GM12878 (cell line): ENCODE results near the gene INCA1. TPM values are rescaled to one million over a fixed set of nuclear protein-coding genes. Genes with fewer than 3 reads are reported as not detected.

Experiments
- ATAC-seq: fragments of 200-7000 bp; cut with Tn5 transposase; 3 replicates; pipeline ENCODE4 v1.9.1; 2020; ENCODE audit warnings: mild to moderate bottlenecking, moderate library complexity
- BruUV-seq: library from RNA; stranded (reverse); fragments of 400-500 nt; replicated peaks from 2 replicates; lab custom pipeline; 2021; lab: Mats Ljungman, UMichigan
- CTCF ChIA-PET: fragments of 300-600 bp; sonication (Branson Sonifier 250); formaldehyde crosslinking; extraction: SDS; loops from one replicate; lab custom pipeline; 2021; ENCODE audit warnings: inconsistent platforms; lab: Yijun Ruan, JAX
- POLR2A ChIA-PET: fragments of 350-600 bp; formaldehyde crosslinking; extraction: SDS; loops from one replicate; lab custom pipeline; 2021; ENCODE audit warnings: inconsistent platforms; lab: Charles Lee
- RAD21 ChIA-PET: fragments of 300-600 bp; sonication (Branson Sonifier 250); formaldehyde crosslinking; loops from one replicate; lab custom pipeline; 2023; ENCODE audit warnings: antibody characterized with exemption; ENCODE audit not compliant: unreplicated experiment; lab: Charles Lee
- SMC1A ChIA-PET: fragments of 300-600 bp; sonication (Branson Sonifier 250); formaldehyde crosslinking; loops from one replicate; lab custom pipeline; 2023; ENCODE audit not compliant: unreplicated experiment, uncharacterized antibody; lab: Charles Lee
- DNase-seq: peaks from one replicate; pipeline ENCODE4 v3.0.0-alpha.2; 2011; ENCODE audit warnings: low read depth, low spot score
- FAIRE-seq: peaks from 3 replicates; lab custom pipeline; 2011; peaks lifted over from hg19 to GRCh38; lab: Jason Lieb, UNC
- H2AFZ ChIP-seq: 2 replicates; pipeline ENCODE4 v1.6.0; 2011; ENCODE audit warnings: low read depth, low read length, control low read depth; ENCODE audit not compliant: control insufficient read depth
- H3K27ac ChIP-seq: 2 replicates; pipeline ENCODE4 v1.5.1; 2011; ENCODE audit warnings: control low read depth; ENCODE audit not compliant: control insufficient read depth, insufficient read depth
- H3K27me3 ChIP-seq, 2 experiments: replicated peaks in 1 of 2; 2 replicates each; pipeline versions ENCODE4 v1.6.0 to v1.6.1; 2011; ENCODE audit warnings: low read length in 1 of 2; ENCODE audit not compliant: control insufficient read depth in 2 of 2, insufficient read depth in 2 of 2
- H3K36me3 ChIP-seq, 2 experiments: 2 replicates each; pipeline ENCODE4 v1.5.1; 2011; ENCODE audit warnings: low read length in 1 of 2; ENCODE audit not compliant: control insufficient read depth in 2 of 2, insufficient read depth in 2 of 2
- H3K4me1 ChIP-seq: 2 replicates; pipeline ENCODE4 v1.6.1; 2011; ENCODE audit warnings: mild to moderate bottlenecking, low read length, moderate library complexity, mixed read lengths; ENCODE audit not compliant: control insufficient read depth, insufficient read depth
- H3K4me2 ChIP-seq: 2 replicates; pipeline ENCODE4 v1.6.0; 2011; ENCODE audit warnings: control low read depth; ENCODE audit not compliant: control insufficient read depth, insufficient read depth
- H3K4me3 ChIP-seq: fragments of 200-600 bp; sonication (generic); 2 replicates; pipeline ENCODE4 v1.5.1; 2016
- H3K79me2 ChIP-seq: 2 replicates; pipeline ENCODE4 v1.6.0; 2011; ENCODE audit warnings: low read length; ENCODE audit not compliant: control insufficient read depth, insufficient read depth
- H3K9ac ChIP-seq: 2 replicates; pipeline ENCODE4 v1.8.0; 2011; ENCODE audit warnings: low read length, control low read depth, mixed read lengths; ENCODE audit not compliant: control insufficient read depth, insufficient read depth
- H3K9me3 ChIP-seq: replicated peaks from 3 replicates; pipeline ENCODE4 v1.5.1; 2011; ENCODE audit warnings: mild to moderate bottlenecking, low read length; ENCODE audit not compliant: control insufficient read depth, insufficient read depth
- H4K20me1 ChIP-seq: 2 replicates; pipeline ENCODE4 v1.6.0; 2011; ENCODE audit not compliant: control insufficient read depth, insufficient read depth
- CREM ChIP-seq: IDR thresholded peaks from 2 replicates; pipeline ENCODE4 v1.6.1; 2014; ENCODE audit warnings: antibody characterized with exemption, low read depth
- FOS ChIP-seq: IDR thresholded peaks from 3 replicates; pipeline ENCODE4 v1.6.1; 2011; ENCODE audit warnings: borderline replicate concordance; ENCODE audit not compliant: insufficient read length; ENCODE audit errors: extremely low read depth
- SIX5 ChIP-seq: IDR thresholded peaks from 2 replicates; pipeline ENCODE4 v1.6.1; 2011; ENCODE audit warnings: mild to moderate bottlenecking, low read depth, low read length, moderate library complexity; ENCODE audit not compliant: severe bottlenecking
- TARDBP ChIP-seq: IDR thresholded peaks from 2 replicates; pipeline ENCODE4 v1.6.1; 2016; ENCODE audit warnings: borderline replicate concordance
- whole genome bisulfite sequencing: methylation state at CpG from one replicate; pipeline ENCODE4 v1.1.6; 2016; ENCODE audit warnings: low lambda C conversion rate; ENCODE audit not compliant: insufficient replicate concordance, insufficient coverage; ENCODE audit errors: missing lambda C conversion rate; 5-methylcytosine and 5-hydroxymethylcytosine counted together
- in situ Hi-C: fragments of 300-500 bp; cut with MboI; formaldehyde crosslinking; loops from 9 replicates; pipeline ENCODE4 v1.14.3; 2018; ENCODE audit warnings: mixed read lengths
- intact Hi-C: fragments of 100-400 bp; cut with micrococcal nuclease; formaldehyde crosslinking; loops from one replicate; pipeline ENCODE4 v1.14.2; 2022; ENCODE audit not compliant: unreplicated experiment
- polyA plus RNA-seq, 11 experiments: library from polyadenylated mRNA; depleted of rRNA in 4 of 11; unstranded in 6 of 11; stranded (reverse) in 5 of 11; fragments of >200 nt; fragmentation: Nextera tagmentation in 4 of 11; fragmentation: Illumina TruSeq in 1 of 11; extraction: Ambion mirVana in 4 of 11; extraction: Trizol in 1 of 11; gene quantifications; 1 replicate in 1 of 11; 2 replicates in 10 of 11; pipeline versions ENCODE4 v1.2.1 to v1.2.3, GENCODE V29; 2011 to 2016; ENCODE audit warnings: inconsistent platforms in 2 of 11, missing spikeins in 2 of 11, low read depth in 1 of 11
- total RNA-seq, 4 experiments: library from RNA; depleted of rRNA in 3 of 4; stranded (reverse); fragments of >200 nt in 3 of 4; fragmentation: Illumina TruSeq in 1 of 4; extraction: Trizol in 1 of 4; gene quantifications; 2 replicates each; pipeline versions ENCODE4 v1.2.1 to v1.2.3, GENCODE V29; 2013 to 2021
- TF ChIP-seq, protein P1 (sequence below): IDR thresholded peaks from 2 replicates; pipeline ENCODE4 v1.6.1; 2012; ENCODE audit warnings: improper control_type of control experiment, low read depth, low read length; ENCODE audit not compliant: insufficient replicate concordance

The INCA1 gene
- total and polyA plus RNA-seq, 10 of the 15 experiments (the other 5 are each of a cell fraction or from before 2014, with no cell fraction given), result 0.19 to 1.8 (median 0.45) TPM

DNA sequence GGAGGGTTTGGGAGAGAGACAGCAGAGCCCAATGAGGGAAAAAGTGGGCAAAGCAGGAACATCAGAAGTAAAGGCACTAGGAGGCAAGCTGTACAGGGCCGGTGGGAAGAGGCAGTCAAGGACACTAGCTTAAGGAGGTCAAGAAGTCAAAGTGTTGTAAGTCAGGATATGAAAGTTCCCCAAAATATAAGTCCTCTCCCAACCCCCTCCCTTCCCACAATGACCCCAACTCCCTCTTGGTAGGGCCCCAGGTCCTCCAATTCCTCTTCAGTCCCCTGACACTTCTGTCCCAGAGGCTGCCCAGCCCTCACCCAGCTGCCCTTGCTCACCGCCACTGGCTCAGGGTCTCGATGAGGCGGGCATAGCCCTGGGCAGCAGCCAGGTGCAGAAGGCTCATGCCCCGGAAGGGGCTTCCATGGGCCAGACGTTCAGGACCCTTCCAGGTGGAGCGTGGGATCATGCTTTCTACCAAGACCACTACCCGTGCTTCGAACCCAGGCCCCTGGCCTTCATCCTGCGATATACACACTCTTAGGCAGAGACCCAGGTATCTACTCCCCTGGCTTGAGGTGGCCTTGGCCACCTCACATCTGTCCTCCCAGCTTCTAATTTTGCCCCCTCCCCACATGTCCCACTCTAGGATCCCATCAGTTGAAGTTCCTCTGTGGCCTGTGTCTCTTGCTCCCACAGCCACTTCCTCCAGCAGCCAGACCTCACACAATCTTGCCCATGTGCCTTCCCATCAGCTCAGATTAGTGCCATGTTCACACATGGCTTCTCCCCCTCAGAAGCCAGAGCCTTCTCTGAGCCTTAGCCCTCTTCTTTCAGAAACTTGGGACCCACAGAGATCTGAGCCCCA, 23.8 kb downstream of the INCA1 start:
- in situ Hi-C loops, result no loop called here
- H3K27me3 ChIP-seq, result no peaks in the 10 kb centered on the region
- SMC1A ChIA-PET, result no interaction called here
- ATAC-seq (no peak), DNase-seq (no peak)
- TF ChIP-seq FOS (no peak), SIX5 (no peak), CREM (no peak), TARDBP (no peak)
- TF ChIP-seq, protein P1, sequence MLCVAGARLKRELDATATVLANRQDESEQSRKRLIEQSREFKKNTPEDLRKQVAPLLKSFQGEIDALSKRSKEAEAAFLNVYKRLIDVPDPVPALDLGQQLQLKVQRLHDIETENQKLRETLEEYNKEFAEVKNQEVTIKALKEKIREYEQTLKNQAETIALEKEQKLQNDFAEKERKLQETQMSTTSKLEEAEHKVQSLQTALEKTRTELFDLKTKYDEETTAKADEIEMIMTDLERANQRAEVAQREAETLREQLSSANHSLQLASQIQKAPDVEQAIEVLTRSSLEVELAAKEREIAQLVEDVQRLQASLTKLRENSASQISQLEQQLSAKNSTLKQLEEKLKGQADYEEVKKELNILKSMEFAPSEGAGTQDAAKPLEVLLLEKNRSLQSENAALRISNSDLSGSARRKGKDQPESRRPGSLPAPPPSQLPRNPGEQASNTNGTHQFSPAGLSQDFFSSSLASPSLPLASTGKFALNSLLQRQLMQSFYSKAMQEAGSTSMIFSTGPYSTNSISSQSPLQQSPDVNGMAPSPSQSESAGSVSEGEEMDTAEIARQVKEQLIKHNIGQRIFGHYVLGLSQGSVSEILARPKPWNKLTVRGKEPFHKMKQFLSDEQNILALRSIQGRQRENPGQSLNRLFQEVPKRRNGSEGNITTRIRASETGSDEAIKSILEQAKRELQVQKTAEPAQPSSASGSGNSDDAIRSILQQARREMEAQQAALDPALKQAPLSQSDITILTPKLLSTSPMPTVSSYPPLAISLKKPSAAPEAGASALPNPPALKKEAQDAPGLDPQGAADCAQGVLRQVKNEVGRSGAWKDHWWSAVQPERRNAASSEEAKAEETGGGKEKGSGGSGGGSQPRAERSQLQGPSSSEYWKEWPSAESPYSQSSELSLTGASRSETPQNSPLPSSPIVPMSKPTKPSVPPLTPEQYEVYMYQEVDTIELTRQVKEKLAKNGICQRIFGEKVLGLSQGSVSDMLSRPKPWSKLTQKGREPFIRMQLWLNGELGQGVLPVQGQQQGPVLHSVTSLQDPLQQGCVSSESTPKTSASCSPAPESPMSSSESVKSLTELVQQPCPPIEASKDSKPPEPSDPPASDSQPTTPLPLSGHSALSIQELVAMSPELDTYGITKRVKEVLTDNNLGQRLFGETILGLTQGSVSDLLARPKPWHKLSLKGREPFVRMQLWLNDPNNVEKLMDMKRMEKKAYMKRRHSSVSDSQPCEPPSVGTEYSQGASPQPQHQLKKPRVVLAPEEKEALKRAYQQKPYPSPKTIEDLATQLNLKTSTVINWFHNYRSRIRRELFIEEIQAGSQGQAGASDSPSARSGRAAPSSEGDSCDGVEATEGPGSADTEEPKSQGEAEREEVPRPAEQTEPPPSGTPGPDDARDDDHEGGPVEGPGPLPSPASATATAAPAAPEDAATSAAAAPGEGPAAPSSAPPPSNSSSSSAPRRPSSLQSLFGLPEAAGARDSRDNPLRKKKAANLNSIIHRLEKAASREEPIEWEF, result no peak
- TF ChIP-seq, all 136 proteins: peak for 0
- no peaks in the 10 kb centered on the region for H3K9me3 ChIP-seq
- no peaks in the 10 kb centered on the region for H4K20me1 ChIP-seq
- no peak overlapping the region for H2AFZ ChIP-seq
- no peak overlapping the region for H3K4me3 ChIP-seq
- H3K36me3 ChIP-seq, result peaks cover 21 to 22% of the 10 kb centered on the region in 2 experiments; a peak in 3 of 4 replicates
- no peak overlapping the region for H3K27ac ChIP-seq
- RAD21 ChIA-PET, result no interaction called here
- POLR2A ChIA-PET, result interaction anchor here (0.5 kb wide), 1 partner anchor 78 kb away, joined by 3 read pairs; no protein-coding TSS in a partner anchor
- peaks cover 10% of the 10 kb centered on the region for H3K4me1 ChIP-seq
- intact Hi-C loops, result no loop called here
- CTCF ChIA-PET, result interaction anchor here (0.7 to 2.8 kb wide), 2 partner anchors 65 to 89 kb away, joined by 6 to 11 read pairs; no protein-coding TSS in a partner anchor
- peaks cover 9% of the 10 kb centered on the region for H3K79me2 ChIP-seq
- no peak overlapping the region for H3K9ac ChIP-seq
- no peak overlapping the region for H3K4me2 ChIP-seq
- 90% methylated on average over 10 of the region's 10 CpGs for whole genome bisulfite sequencing
- FAIRE-seq, result no peak
- BruUV-seq, result no TSS peak
